Gastrocnemius medialis (tissue), 4 donors: ENCODE measurements around the gene SLC37A1.
"Not testable (repeated sequence)": the region's sequence is repeated elsewhere in the genome, so short reads cannot be mapped to it uniquely, and the experiment has no call there.

Experiments used
- POLR2A ChIP-seq, 2 donors: fragments of 450-650 bp; IDR thresholded peaks; one replicate each; pipeline ENCODE4 v1.6.1; 2017; ENCODE audit warnings: antibody characterized with exemption in 2 of 2, mild to moderate bottlenecking in 2 of 2, moderate library complexity in 2 of 2
- TF ChIP-seq, protein P1 (sequence below), 5 experiments: fragments of 450-650 bp in 3 of 5; fragments of 200-600 bp in 2 of 5; sonication (generic) in 2 of 5; IDR thresholded peaks in 4 of 5; conservative IDR thresholded peaks in 1 of 5; 1 replicate in 4 of 5; 2 replicates in 1 of 5; pipeline ENCODE4 v1.5.1; 2016 to 2019; ENCODE audit warnings: antibody characterized with exemption in 5 of 5, mild to moderate bottlenecking in 3 of 5, moderate library complexity in 3 of 5

DNA sequence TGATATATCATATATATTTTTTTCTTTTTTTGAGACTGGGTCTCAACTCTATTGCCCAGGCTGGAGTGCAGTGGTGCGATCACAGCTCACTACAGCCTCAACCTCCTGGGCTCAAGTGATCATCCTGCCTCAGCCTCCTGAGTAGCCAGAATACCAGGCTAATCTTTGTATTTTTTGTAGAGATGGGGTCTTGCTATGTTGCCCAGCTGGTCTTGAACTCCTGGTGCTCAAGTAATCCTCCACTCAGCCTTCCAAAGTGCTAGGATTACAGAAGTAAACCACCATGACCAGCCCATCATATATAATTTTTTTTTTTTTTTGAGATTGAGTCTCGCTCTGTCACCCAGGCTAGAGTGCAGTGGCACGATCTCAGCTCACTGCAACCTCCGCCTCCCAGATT, 43.9 kb upstream of the SLC37A1 start:
- not testable (repeated sequence) for TF ChIP-seq POLR2A (IDR thresholded peaks at IDR 0.05)
- TF ChIP-seq, protein P1, sequence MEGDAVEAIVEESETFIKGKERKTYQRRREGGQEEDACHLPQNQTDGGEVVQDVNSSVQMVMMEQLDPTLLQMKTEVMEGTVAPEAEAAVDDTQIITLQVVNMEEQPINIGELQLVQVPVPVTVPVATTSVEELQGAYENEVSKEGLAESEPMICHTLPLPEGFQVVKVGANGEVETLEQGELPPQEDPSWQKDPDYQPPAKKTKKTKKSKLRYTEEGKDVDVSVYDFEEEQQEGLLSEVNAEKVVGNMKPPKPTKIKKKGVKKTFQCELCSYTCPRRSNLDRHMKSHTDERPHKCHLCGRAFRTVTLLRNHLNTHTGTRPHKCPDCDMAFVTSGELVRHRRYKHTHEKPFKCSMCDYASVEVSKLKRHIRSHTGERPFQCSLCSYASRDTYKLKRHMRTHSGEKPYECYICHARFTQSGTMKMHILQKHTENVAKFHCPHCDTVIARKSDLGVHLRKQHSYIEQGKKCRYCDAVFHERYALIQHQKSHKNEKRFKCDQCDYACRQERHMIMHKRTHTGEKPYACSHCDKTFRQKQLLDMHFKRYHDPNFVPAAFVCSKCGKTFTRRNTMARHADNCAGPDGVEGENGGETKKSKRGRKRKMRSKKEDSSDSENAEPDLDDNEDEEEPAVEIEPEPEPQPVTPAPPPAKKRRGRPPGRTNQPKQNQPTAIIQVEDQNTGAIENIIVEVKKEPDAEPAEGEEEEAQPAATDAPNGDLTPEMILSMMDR (IDR thresholded peaks at IDR 0.05 in 4 of 5, conservative IDR thresholded peaks at IDR 0.05 in 1 of 5) = not testable (repeated sequence)
